Measurements from ENCODE around the gene SOX18.

DNA sequence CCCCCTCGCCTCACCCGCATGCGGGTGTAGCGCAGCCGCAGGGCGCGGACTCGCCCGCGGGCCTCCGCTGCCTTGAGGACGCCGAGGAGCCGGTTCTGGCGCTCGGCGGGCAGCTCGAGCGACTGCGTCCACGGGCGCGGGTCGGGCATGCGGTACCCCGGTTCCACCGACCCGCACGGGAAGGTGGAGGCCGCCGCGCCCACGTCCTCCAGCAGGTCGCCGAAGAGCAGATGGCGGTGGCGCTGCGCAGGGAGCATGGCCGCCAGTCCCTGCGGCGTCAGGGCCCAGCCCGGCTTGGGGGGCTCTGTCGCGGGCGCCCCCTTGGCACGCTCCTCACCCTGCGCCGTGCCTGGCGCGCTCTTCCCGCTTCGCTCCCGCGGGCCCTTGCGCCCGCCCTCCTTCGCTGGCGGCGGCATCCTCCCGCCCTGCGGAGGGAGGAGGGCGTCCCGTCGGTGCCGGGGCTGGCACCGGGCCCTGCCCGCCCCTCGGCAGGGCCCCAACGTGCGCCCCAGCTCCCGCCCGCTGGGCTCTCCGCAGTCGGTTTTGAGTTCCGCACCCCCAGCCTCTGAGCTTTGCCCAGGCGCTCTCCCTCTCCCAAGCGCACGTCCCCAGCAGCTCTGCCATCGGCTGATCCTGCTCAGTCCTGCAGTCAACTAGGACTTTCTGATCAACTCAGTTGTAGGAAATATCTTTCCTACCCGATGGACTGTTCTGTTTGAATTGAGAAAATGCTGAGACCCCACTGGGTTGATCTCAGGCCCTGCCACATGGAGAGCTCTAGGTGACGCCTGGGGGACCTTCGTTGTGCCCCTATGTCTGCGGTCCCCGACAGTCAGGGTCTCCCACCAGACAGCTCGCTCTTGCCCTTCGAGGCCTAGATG is 34.6 kb upstream of the SOX18 start, which contains the start of gene LKAAEAR1:
- TF ChIP-seq CTCF (IDR thresholded peaks at IDR 0.05) (no peak), POLR2A (IDR thresholded peaks at IDR 0.05) (no peak)

Measured in lower leg skin (tissue), 3 donors.